Cardiac fibroblast (primary cell): Measurements from ENCODE around the gene ZNF335.

Experiments used
- DNase-seq, 2 donors: peaks; one replicate each; pipeline versions ENCODE4 v3.0.0 to v3.0.0-alpha.2; 2010; ENCODE audit warnings: low read depth in 2 of 2
- H3K4me3 ChIP-seq, 2 donors: replicated peaks in 1 of 2; 1 replicate in 1 of 2; 2 replicates in 1 of 2; pipeline ENCODE4 v1.5.1; 2011; ENCODE audit warnings: low read depth in 2 of 2, low read length in 2 of 2, mild to moderate bottlenecking in 2 of 2, moderate library complexity in 1 of 2
- CTCF ChIP-seq: IDR thresholded peaks from one replicate; pipeline ENCODE4 v1.5.1; 2011; ENCODE audit warnings: low read depth, mild to moderate bottlenecking, low read length, inconsistent platforms

Gene ZNF335

GRCh38 chr20:45927071-45927878 is 44.7 kb downstream of the ZNF335 start:
- no peak overlapping the region for H3K4me3 ChIP-seq
- DNase-seq, result no peak
- TF ChIP-seq CTCF, result no peak

- TF ChIP-seq CTCF, result no peak
- H3K4me3 ChIP-seq, result no peak overlapping the region
- DNase-seq, result no peak
Observed at GRCh38 chr20:45926731-45927070, 45.3 kb downstream of the ZNF335 start.

GRCh38 chr20:45925821-45926506 is 46.0 kb downstream of the ZNF335 start:
- no peak for DNase-seq
- H3K4me3 ChIP-seq, result no peak overlapping the region
- no peak for TF ChIP-seq CTCF

- H3K4me3 ChIP-seq, result no peak overlapping the region
- TF ChIP-seq CTCF, result no peak
- DNase-seq, result peak; percentile 62 to 79
Observed at GRCh38 chr20:45924391-45925261, 47.4 kb downstream of the ZNF335 start.

GRCh38 chr20:45921337-45922189 is 50.4 kb downstream of the ZNF335 start:
- TF ChIP-seq CTCF, result no peak
- DNase-seq, result no peak
- H3K4me3 ChIP-seq, result no peak overlapping the region
